H1 (cell line): Measurements from ENCODE around the gene SCN3B. TPM values are rescaled to one million over a fixed set of nuclear protein-coding genes. Genes with fewer than 3 reads are reported as not detected.

Experiments used
- ATF2 ChIP-seq: IDR thresholded peaks from 2 replicates; pipeline ENCODE4 v1.6.1; 2012; ENCODE audit warnings: low read length, inconsistent platforms
- CHD7 ChIP-seq: fragments of 300-600 bp; sonication (generic); IDR thresholded peaks from 2 replicates; pipeline ENCODE4 v1.7.1; 2012; ENCODE audit warnings: low read length, moderate library complexity, mild to moderate bottlenecking, inconsistent platforms; ENCODE audit not compliant: insufficient replicate concordance
- CREB1 ChIP-seq: IDR thresholded peaks from 2 replicates; pipeline ENCODE4 v1.6.1; 2012; ENCODE audit warnings: inconsistent platforms
- CTBP2 ChIP-seq: IDR thresholded peaks from 2 replicates; pipeline ENCODE4 v1.7.0; 2011; ENCODE audit warnings: borderline replicate concordance, mild to moderate bottlenecking, moderate library complexity, mixed read lengths, low read length; ENCODE audit not compliant: insufficient read depth, insufficient read length
- GTF2F1 ChIP-seq: IDR thresholded peaks from 2 replicates; pipeline ENCODE4 v1.6.1; 2012; ENCODE audit warnings: low read depth, low read length, improper control_type of control experiment, borderline replicate concordance
- RNF2 ChIP-seq: fragments of 200-900, 300-1000 bp; sonication (generic); IDR thresholded peaks from 2 replicates; pipeline ENCODE4 v1.7.1; 2016; ENCODE audit warnings: borderline replicate concordance, low read depth, mild to moderate bottlenecking, antibody characterized with exemption, low read length; ENCODE audit not compliant: poor library complexity, severe bottlenecking; ENCODE audit errors: missing control alignments
- RXRA ChIP-seq: IDR thresholded peaks from 2 replicates; pipeline ENCODE4 v1.6.1; 2011; ENCODE audit warnings: low read depth, mild to moderate bottlenecking, low read length, moderate library complexity; ENCODE audit not compliant: insufficient read depth
- SUZ12 ChIP-seq: fragments of 200-600 bp; sonication (generic); IDR thresholded peaks from 2 replicates; pipeline ENCODE4 v1.6.1; 2012; ENCODE audit warnings: mild to moderate bottlenecking, inconsistent platforms, low read length, moderate library complexity, mixed read lengths
- polyA plus RNA-seq, 7 experiments: library from polyadenylated mRNA; depleted of rRNA in 3 of 7; stranded (reverse) in 5 of 7; unstranded in 2 of 7; fragments of >200 nt in 5 of 7; fragments of 200-250 nt in 2 of 7; gene quantifications; 1 replicate in 5 of 7; 2 replicates in 1 of 7; 4 replicates in 1 of 7; pipeline versions ENCODE4 v1.2.1 to v1.2.3, GENCODE V29; 2011 to 2013; ENCODE audit warnings: missing spikeins in 2 of 7, mixed read lengths in 2 of 7
- total RNA-seq: library from RNA; stranded (reverse); fragmentation: NEBNext Ultra II Directional; extraction: Animal tissue kit (Norgen Biotek cat#: 25700); gene quantifications from 2 replicates; pipeline ENCODE4 v1.2.1, GENCODE V29; 2021

SCN3B gene
- total and polyA plus RNA-seq, 2 of the 8 experiments (the other 6 are each of a cell fraction or from before 2014, with no cell fraction given): 0.67 to 1.1 TPM

GRCh38 chr11:123590296-123590912 is 64.0 kb downstream of the SCN3B start (continued):
- TF ChIP-seq CHD7 (no peak), CREB1 (no peak), RXRA (no peak), CTBP2 (no peak), ATF2 (no peak), SUZ12 (no peak), RNF2 (no peak), GTF2F1 (no peak)
